Measurements from ENCODE around the gene AP2B1. TPM values are rescaled to one million over a fixed set of nuclear protein-coding genes. Genes with fewer than 3 reads are reported as not detected.

AP2B1 gene
- total RNA-seq, 1 experiment from 2014 or later, result 198 TPM

DNA sequence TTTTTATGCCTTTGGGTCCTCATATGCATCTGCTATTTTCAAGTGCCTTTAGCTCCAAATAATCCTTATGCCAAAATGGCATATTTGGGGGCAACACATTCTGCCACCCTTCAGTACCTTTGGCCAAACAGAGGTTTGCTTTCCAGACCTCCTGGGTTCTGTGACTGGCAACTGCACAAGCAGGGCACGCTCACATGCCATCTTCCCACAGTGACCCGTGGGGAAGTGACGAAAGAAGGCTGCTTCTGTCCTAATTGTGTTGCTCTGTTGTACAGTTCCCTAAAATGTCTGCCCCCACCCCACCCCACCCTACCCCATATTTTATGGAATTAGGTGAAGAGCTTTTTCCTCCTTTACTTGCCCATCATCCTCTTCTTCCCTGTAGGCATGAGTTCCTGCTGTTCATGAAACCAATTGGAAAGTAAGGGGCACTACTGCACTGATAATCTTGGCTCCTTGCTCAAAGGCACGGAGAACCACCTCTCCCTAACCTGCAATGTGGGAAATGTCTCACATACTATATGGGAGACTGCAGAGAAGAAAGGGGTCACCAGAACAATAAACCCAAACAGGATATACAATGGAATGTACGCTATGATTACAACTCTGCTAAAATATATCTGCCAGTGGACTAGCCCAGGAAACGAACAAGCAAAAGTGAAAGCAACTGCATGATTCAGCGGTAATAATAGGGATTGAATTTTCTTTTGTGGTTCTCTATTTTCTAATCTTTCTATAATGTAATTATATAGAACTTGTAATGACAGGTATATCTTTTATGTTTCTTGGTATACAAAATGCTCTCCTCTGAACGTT, 46.3 kb upstream of the AP2B1 start:
- Histone ChIP-seq H3K9ac (ENCODE audit: low read length) (no peak overlapping the region), H3K9me2 (ENCODE audit: insufficient read depth) (no peaks in the 10 kb centered on the region), H3K4me3 (replicated peaks in 1 of 2; ENCODE audit: low read depth in 1 of 2, low read length in 2 of 2) (no peak overlapping the region), H3K9me3 (ENCODE audit: control insufficient read depth in 1 of 2, insufficient read depth in 1 of 2, low read depth in 1 of 2, low read length in 2 of 2) (no peaks in the 10 kb centered on the region), H4K20me1 (ENCODE audit: insufficient read depth) (no peaks in the 10 kb centered on the region), H2AFZ (ENCODE audit: low read depth, low read length, poor library complexity, severe bottlenecking) (no peak overlapping the region), H3K27me3 (ENCODE audit: insufficient read depth, low read length) (peaks cover 2% of the 10 kb centered on the region; the same call in 1 of the 2 replicates), H3K4me2 (ENCODE audit: low read length) (no peak overlapping the region), H3K4me1 (ENCODE audit: control insufficient read depth in 1 of 2, insufficient read depth in 2 of 2, low read length in 2 of 2) (peaks cover 0 to 5% of the 10 kb centered on the region in 2 experiments; a peak in 1 of 4 replicates), H3K79me2 (ENCODE audit: insufficient read depth, low read length) (no peaks in the 10 kb centered on the region), H3K27ac (ENCODE audit: low read depth, low read length) (no peak overlapping the region), H3K36me3 (ENCODE audit: control insufficient read depth in 1 of 2, insufficient read depth in 2 of 2, low read length in 2 of 2) (no peaks in the 10 kb centered on the region)
- no peak for ATAC-seq
- RAD21 ChIA-PET (ENCODE audit: low non-redundant PET in 1 of 2, low total read pairs in 2 of 2, uncharacterized antibody in 2 of 2, unreplicated experiment in 2 of 2), result interaction anchor here in 1 of 2 experiments (0.6 kb wide), 1 partner anchor 76 kb away, joined by 4 read pairs; no protein-coding TSS in a partner anchor
- CTCF ChIA-PET, result no interaction called here
- DNase-seq (ENCODE audit: low read depth, low spot score), result no peak
- BruUV-seq (replicated peaks), result no TSS peak
- TF ChIP-seq EZH2phosphoT487 (IDR thresholded peaks at IDR 0.05; ENCODE audit: borderline replicate concordance), result no peak
- POLR2A ChIA-PET, result no interaction called here
- intact Hi-C loops (cut with micrococcal nuclease), result no loop called here

DNA sequence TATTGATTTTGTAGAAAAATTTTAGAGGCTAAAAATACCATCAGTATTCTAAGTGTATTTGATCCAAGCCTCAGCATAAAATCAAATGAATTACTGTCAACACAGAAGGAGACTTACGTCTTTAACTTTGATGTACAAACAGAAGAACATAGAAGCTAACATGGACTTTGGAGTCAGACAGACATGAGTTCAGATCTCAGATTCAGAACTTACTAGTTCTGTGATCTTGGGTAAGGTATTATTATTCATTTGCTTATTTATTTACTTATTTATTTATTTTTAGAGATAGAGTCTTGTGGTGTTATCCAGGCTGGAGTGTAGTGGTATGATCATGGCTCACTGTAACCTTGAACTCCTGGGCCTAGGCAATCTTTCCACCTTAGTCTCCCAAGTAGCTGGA, 45.7 kb upstream of the AP2B1 start:
- H3K9me2 ChIP-seq (ENCODE audit: insufficient read depth), result no peaks in the 10 kb centered on the region
- H3K4me3 ChIP-seq (replicated peaks in 1 of 2; ENCODE audit: low read depth in 1 of 2, low read length in 2 of 2), result no peak overlapping the region
- no peak overlapping the region for H3K4me2 ChIP-seq (ENCODE audit: low read length)
- POLR2A ChIA-PET, result no interaction called here
- RAD21 ChIA-PET (ENCODE audit: low non-redundant PET in 1 of 2, low total read pairs in 2 of 2, uncharacterized antibody in 2 of 2, unreplicated experiment in 2 of 2), result no interaction called here
- ATAC-seq (no peak), DNase-seq (ENCODE audit: low read depth, low spot score) (no peak)
- H4K20me1 ChIP-seq (ENCODE audit: insufficient read depth), result no peaks in the 10 kb centered on the region
- TF ChIP-seq FOSL1 (IDR thresholded peaks at IDR 0.05; ENCODE audit: low read depth) (no peak), SIN3A (IDR thresholded peaks at IDR 0.05; ENCODE audit: low read depth) (no peak), YY1 (IDR thresholded peaks at IDR 0.05; ENCODE audit: extremely low read depth, insufficient replicate concordance, low read depth, low read length) (no peak), ELF1 (IDR thresholded peaks at IDR 0.05; ENCODE audit: borderline replicate concordance, low read depth) (no peak), EZH2 (IDR thresholded peaks at IDR 0.05) (no peak), ZFX (IDR thresholded peaks at IDR 0.05) (no peak), CEBPB (IDR thresholded peaks at IDR 0.05; ENCODE audit: low read depth) (no peak), CBX3 (IDR thresholded peaks at IDR 0.05; ENCODE audit: low read depth) (no peak), EZH2phosphoT487 (IDR thresholded peaks at IDR 0.05; ENCODE audit: borderline replicate concordance) (no peak)
- TF ChIP-seq, protein P1, sequence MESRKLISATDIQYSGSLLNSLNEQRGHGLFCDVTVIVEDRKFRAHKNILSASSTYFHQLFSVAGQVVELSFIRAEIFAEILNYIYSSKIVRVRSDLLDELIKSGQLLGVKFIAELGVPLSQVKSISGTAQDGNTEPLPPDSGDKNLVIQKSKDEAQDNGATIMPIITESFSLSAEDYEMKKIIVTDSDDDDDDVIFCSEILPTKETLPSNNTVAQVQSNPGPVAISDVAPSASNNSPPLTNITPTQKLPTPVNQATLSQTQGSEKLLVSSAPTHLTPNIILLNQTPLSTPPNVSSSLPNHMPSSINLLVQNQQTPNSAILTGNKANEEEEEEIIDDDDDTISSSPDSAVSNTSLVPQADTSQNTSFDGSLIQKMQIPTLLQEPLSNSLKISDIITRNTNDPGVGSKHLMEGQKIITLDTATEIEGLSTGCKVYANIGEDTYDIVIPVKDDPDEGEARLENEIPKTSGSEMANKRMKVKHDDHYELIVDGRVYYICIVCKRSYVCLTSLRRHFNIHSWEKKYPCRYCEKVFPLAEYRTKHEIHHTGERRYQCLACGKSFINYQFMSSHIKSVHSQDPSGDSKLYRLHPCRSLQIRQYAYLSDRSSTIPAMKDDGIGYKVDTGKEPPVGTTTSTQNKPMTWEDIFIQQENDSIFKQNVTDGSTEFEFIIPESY (IDR thresholded peaks at IDR 0.05; ENCODE audit: extremely low read depth, insufficient replicate concordance, low read length), result no peak
- TF ChIP-seq, protein P2, sequence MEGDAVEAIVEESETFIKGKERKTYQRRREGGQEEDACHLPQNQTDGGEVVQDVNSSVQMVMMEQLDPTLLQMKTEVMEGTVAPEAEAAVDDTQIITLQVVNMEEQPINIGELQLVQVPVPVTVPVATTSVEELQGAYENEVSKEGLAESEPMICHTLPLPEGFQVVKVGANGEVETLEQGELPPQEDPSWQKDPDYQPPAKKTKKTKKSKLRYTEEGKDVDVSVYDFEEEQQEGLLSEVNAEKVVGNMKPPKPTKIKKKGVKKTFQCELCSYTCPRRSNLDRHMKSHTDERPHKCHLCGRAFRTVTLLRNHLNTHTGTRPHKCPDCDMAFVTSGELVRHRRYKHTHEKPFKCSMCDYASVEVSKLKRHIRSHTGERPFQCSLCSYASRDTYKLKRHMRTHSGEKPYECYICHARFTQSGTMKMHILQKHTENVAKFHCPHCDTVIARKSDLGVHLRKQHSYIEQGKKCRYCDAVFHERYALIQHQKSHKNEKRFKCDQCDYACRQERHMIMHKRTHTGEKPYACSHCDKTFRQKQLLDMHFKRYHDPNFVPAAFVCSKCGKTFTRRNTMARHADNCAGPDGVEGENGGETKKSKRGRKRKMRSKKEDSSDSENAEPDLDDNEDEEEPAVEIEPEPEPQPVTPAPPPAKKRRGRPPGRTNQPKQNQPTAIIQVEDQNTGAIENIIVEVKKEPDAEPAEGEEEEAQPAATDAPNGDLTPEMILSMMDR (IDR thresholded peaks at IDR 0.05 in 2 of 3, conservative IDR thresholded peaks at IDR 0.05 in 1 of 3; ENCODE audit: borderline replicate concordance in 1 of 3, insufficient read depth in 1 of 3, low read depth in 2 of 3, low read length in 2 of 3), result no peak
- TF ChIP-seq, protein P3, sequence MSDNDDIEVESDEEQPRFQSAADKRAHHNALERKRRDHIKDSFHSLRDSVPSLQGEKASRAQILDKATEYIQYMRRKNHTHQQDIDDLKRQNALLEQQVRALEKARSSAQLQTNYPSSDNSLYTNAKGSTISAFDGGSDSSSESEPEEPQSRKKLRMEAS (IDR thresholded peaks at IDR 0.05), result no peak
- H3K4me1 ChIP-seq (ENCODE audit: control insufficient read depth in 1 of 2, insufficient read depth in 2 of 2, low read length in 2 of 2), result peaks cover 0 to 5% of the 10 kb centered on the region in 2 experiments; a peak in 1 of 4 replicates
- CTCF ChIA-PET, result no interaction called here
- no peaks in the 10 kb centered on the region for H3K9me3 ChIP-seq (ENCODE audit: control insufficient read depth in 1 of 2, insufficient read depth in 1 of 2, low read depth in 1 of 2, low read length in 2 of 2)
- H3K9ac ChIP-seq (ENCODE audit: low read length), result no peak overlapping the region
- intact Hi-C loops (cut with micrococcal nuclease), result no loop called here
- H3K79me2 ChIP-seq (ENCODE audit: insufficient read depth, low read length), result no peaks in the 10 kb centered on the region
- H2AFZ ChIP-seq (ENCODE audit: low read depth, low read length, poor library complexity, severe bottlenecking), result no peak overlapping the region
- peaks cover 8% of the 10 kb centered on the region; the same call in 1 of the 2 replicates for H3K27me3 ChIP-seq (ENCODE audit: insufficient read depth, low read length)
- H3K36me3 ChIP-seq (ENCODE audit: control insufficient read depth in 1 of 2, insufficient read depth in 2 of 2, low read length in 2 of 2), result no peaks in the 10 kb centered on the region
- no TSS peak for BruUV-seq (replicated peaks)
- no peak overlapping the region for H3K27ac ChIP-seq (ENCODE audit: low read depth, low read length)
